AG04450 (cell line): ENCODE data around the gene CRTC3. TPM values are rescaled to one million over a fixed set of nuclear protein-coding genes. Genes with fewer than 3 reads are reported as not detected.
A peak's percentile ranks its signal among the peaks of the same experiment; 100 is the strongest.

Experiments used
- CTCF ChIA-PET: fragments of 300-600, 350-600 bp; formaldehyde crosslinking; extraction: SDS; loops from one replicate; lab custom pipeline; 2022; ENCODE audit warnings: antibody characterized with exemption, inconsistent platforms; lab: Charles Lee
- POLR2A ChIA-PET: fragments of 350-600 bp; formaldehyde crosslinking; extraction: SDS; loops from one replicate; lab custom pipeline; 2021; ENCODE audit warnings: antibody characterized with exemption, inconsistent platforms; lab: Yijun Ruan, JAX
- DNase-seq: peaks from one replicate; pipeline ENCODE4 v3.0.0-alpha.2; 2011; ENCODE audit warnings: low read depth, low spot score
- H3K27ac ChIP-seq: one replicate; pipeline ENCODE4 v1.5.1; 2012; ENCODE audit warnings: low read depth, low read length, control low read depth
- H3K27me3 ChIP-seq: one replicate; pipeline ENCODE4 v1.6.0; 2012; ENCODE audit warnings: low read length; ENCODE audit not compliant: control insufficient read depth, insufficient read depth
- H3K4me3 ChIP-seq: 2 replicates; pipeline ENCODE4 v1.5.1; 2011; ENCODE audit warnings: mild to moderate bottlenecking, low read depth, low read length, control low read depth
- H3K9me3 ChIP-seq: 2 replicates; pipeline ENCODE4 v1.5.1; 2012; ENCODE audit warnings: low read length; ENCODE audit not compliant: control insufficient read depth, insufficient read depth
- polyA plus RNA-seq: library from polyadenylated mRNA; depleted of rRNA; stranded (reverse); fragments of >200 nt; gene quantifications from 2 replicates; pipeline ENCODE4 v1.2.3, GENCODE V29; 2011
- TF ChIP-seq, protein P1 (sequence below): IDR thresholded peaks from 2 replicates; pipeline ENCODE4 v1.5.1; 2011; ENCODE audit warnings: low read depth, low read length, control low read depth, inconsistent platforms

The CRTC3 gene
- polyA plus RNA-seq, 1 experiment = 23.1 TPM

DNA sequence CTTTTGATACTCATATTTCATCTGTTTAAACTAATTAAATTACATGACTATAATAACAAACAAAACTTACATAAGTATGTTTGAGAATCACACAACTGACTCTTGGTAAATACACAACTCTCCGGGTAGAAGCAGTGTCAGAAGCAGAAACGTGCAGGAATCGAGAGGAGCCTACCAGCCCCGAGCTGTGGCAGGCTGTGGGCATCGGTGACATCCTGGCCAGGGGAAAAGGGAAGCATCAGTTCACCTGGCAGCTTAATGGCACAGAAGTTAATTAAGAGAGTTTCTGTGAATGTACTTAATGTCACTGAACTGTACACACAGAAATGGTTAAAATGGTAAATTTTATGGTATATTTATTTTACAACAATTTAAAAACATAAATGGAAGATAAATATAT, 90.2 kb downstream of the CRTC3 start:
- Histone ChIP-seq H3K9me3 (no peaks in the 10 kb centered on the region), H3K27ac (no peak overlapping the region), H3K4me3 (no peak overlapping the region), H3K27me3 (no peaks in the 10 kb centered on the region)
- TF ChIP-seq, protein P1, sequence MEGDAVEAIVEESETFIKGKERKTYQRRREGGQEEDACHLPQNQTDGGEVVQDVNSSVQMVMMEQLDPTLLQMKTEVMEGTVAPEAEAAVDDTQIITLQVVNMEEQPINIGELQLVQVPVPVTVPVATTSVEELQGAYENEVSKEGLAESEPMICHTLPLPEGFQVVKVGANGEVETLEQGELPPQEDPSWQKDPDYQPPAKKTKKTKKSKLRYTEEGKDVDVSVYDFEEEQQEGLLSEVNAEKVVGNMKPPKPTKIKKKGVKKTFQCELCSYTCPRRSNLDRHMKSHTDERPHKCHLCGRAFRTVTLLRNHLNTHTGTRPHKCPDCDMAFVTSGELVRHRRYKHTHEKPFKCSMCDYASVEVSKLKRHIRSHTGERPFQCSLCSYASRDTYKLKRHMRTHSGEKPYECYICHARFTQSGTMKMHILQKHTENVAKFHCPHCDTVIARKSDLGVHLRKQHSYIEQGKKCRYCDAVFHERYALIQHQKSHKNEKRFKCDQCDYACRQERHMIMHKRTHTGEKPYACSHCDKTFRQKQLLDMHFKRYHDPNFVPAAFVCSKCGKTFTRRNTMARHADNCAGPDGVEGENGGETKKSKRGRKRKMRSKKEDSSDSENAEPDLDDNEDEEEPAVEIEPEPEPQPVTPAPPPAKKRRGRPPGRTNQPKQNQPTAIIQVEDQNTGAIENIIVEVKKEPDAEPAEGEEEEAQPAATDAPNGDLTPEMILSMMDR = no peak
- CTCF ChIA-PET = interaction anchor here (0.5 to 3.1 kb wide), 2 partner anchors 266 to 340 kb away, joined by 3 to 13 read pairs; no protein-coding TSS in a partner anchor
- no peak for DNase-seq
- POLR2A ChIA-PET = no interaction called here

DNA sequence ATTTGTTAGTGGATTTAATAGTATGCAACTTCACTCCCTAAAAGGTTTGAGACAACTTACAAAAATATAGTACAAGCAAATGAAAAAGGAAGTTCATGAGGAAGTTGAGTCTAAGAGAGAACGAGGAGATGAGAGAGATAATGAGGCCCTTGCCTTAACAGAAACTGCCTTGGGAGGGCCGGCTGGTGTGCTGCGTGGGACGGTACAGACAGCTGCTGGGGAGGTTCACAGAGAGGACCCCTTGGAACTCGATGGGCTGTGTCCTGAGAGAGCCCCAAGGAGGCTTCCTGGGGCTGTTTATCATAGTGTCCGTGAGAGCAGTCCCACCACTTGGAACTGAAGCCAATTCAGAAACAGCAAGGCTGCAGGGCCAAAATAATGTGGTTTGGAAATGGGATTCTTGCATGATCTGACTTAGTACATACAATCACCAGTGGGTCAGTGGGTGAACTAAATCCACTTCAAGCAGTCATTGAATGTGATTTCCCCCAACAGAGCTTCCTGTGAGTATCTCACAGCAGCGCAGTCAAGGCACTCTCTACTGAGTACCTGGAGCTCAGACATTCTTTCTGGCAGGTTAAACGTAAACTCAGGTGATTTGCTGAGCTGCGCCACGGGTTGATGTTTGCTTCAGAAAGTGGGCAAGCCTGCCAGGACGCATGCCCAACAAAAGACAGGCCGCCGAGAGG, 90.8 kb downstream of the CRTC3 start:
- H3K4me3 ChIP-seq = no peak overlapping the region
- CTCF ChIA-PET = interaction anchor here (3.1 kb wide), 1 partner anchor 265 kb away, joined by 13 read pairs; no protein-coding TSS in a partner anchor
- H3K9me3 ChIP-seq = no peaks in the 10 kb centered on the region
- no peak for DNase-seq
- H3K27me3 ChIP-seq = no peaks in the 10 kb centered on the region
- no peak overlapping the region for H3K27ac ChIP-seq
- TF ChIP-seq, protein P1 = no peak
- POLR2A ChIA-PET = interaction anchor here (0.5 kb wide), 1 partner anchor 35 kb away, joined by 7 read pairs; no protein-coding TSS in a partner anchor

DNA sequence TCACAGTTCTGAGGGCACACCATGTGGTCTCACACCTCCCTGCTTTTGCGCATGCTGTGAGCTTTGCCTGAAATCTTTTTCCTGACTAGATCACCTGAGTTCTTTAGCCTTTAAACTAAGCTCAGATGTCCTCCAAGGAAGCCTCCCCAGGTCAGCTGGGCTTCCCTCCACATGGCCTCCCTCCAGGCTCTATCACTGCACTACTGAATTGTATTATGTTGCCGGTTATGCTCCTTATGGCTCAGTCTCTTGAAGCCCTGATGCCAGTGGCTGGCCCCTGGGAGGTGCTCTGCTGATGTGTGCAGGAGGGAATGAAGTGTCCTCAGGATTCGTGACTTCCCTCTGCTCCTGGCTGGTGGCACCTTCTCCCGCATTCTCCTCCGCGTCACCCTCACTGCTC, 94.1 kb downstream of the CRTC3 start:
- CTCF ChIA-PET = interaction anchor here (0.5 kb wide), 1 partner anchor 57 kb away, joined by 4 read pairs; no protein-coding TSS in a partner anchor
- no peaks in the 10 kb centered on the region for H3K27me3 ChIP-seq
- H3K27ac ChIP-seq = no peak overlapping the region
- DNase-seq = no peak
- POLR2A ChIA-PET = no interaction called here
- H3K4me3 ChIP-seq = no peak overlapping the region
- TF ChIP-seq, protein P1 = no peak
- H3K9me3 ChIP-seq = no peaks in the 10 kb centered on the region

DNA sequence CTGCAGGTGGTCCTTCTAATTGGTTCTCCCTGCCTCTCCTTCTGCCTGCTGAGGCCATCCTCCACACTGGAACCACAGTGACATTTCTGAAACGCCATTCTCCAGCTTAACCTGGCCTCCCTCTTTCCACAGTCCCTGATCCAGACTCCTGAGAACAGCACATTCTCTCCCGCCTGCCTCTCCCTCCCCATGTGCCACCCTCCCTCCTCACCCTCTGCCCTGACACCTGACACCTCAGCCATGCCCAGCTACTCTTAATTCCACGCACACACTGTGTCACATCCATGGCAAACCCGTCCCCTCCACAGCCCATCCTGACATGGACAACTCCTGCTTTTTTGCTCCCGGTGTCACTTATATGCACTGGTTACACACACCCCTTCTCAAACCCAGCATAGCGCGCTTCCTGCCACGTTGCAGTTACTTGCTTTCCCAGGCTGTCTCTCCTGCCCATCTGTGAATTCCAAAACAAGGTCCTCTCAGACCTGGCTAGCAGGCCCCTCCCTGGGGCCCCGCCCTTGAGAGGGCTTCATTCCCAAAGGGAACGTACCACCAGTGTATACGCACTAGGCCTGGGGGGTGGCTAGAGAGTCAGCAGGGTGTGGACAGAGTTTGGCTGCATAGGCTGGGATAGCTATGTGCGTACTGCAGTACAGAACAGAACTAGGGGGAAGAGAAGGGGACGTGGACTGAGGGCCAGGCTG, 94.7 kb downstream of the CRTC3 start:
- ChIA-PET POLR2A (no interaction called here), CTCF (interaction anchor here (0.5 kb wide), 1 partner anchor 56 kb away, joined by 4 read pairs; no protein-coding TSS in a partner anchor)
- H3K4me3 ChIP-seq = no peak overlapping the region
- H3K9me3 ChIP-seq = no peaks in the 10 kb centered on the region; the same call in 1 of the 2 replicates
- H3K27me3 ChIP-seq = no peaks in the 10 kb centered on the region
- peak overlapping the region; percentile 2 for H3K27ac ChIP-seq
- no peak for DNase-seq
- TF ChIP-seq, protein P1 = no peak
